ENCODE data around the gene OVCA2. TPM values are rescaled to one million over a fixed set of nuclear protein-coding genes. Genes with fewer than 3 reads are reported as not detected.
"Not testable (repeated sequence)": the region's sequence is repeated elsewhere in the genome, so short reads cannot be mapped to it uniquely, and the experiment has no call there.

OVCA2 gene
- total RNA-seq, 1 donor from 2014 or later: 24.8 TPM

DNA sequence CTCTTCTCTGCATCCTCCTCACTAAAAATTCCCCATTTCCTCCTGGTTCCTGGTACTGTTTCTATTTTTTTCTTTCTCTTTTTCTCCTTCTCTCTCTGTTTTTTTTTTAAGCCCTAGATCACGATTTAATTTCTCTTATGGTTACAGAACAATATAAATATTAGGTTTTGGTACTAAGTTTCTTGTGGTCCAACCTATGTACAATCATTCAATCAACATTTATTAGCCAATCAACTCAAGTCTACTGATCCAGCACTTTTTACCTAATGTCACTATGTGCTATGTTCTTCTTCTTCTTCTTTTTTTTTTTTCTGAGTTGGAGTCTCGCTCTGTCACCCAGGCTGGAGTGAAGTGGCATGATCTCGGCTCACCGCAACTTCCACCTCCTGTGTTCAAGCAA lies 29.3 kb upstream of the OVCA2 start:
- H3K36me3 Mint-ChIP-seq: no peaks in the 10 kb centered on the region
- TF ChIP-seq, protein P1, sequence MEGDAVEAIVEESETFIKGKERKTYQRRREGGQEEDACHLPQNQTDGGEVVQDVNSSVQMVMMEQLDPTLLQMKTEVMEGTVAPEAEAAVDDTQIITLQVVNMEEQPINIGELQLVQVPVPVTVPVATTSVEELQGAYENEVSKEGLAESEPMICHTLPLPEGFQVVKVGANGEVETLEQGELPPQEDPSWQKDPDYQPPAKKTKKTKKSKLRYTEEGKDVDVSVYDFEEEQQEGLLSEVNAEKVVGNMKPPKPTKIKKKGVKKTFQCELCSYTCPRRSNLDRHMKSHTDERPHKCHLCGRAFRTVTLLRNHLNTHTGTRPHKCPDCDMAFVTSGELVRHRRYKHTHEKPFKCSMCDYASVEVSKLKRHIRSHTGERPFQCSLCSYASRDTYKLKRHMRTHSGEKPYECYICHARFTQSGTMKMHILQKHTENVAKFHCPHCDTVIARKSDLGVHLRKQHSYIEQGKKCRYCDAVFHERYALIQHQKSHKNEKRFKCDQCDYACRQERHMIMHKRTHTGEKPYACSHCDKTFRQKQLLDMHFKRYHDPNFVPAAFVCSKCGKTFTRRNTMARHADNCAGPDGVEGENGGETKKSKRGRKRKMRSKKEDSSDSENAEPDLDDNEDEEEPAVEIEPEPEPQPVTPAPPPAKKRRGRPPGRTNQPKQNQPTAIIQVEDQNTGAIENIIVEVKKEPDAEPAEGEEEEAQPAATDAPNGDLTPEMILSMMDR (IDR thresholded peaks at IDR 0.05; ENCODE audit: unreplicated experiment): no peak
- no peak for DNase-seq (ENCODE audit: low spot score in 2 of 2, unreplicated experiment in 2 of 2)
- H3K9me3 Mint-ChIP-seq: peaks cover 4% of the 10 kb centered on the region
- peaks cover 23% of the 10 kb centered on the region for H3K27me3 Mint-ChIP-seq (ENCODE audit: low read depth)
- peaks cover 12% of the 10 kb centered on the region for H3K4me1 Mint-ChIP-seq
- no peak overlapping the region for H3K4me3 Mint-ChIP-seq
- no peak overlapping the region for H3K27ac Mint-ChIP-seq

DNA sequence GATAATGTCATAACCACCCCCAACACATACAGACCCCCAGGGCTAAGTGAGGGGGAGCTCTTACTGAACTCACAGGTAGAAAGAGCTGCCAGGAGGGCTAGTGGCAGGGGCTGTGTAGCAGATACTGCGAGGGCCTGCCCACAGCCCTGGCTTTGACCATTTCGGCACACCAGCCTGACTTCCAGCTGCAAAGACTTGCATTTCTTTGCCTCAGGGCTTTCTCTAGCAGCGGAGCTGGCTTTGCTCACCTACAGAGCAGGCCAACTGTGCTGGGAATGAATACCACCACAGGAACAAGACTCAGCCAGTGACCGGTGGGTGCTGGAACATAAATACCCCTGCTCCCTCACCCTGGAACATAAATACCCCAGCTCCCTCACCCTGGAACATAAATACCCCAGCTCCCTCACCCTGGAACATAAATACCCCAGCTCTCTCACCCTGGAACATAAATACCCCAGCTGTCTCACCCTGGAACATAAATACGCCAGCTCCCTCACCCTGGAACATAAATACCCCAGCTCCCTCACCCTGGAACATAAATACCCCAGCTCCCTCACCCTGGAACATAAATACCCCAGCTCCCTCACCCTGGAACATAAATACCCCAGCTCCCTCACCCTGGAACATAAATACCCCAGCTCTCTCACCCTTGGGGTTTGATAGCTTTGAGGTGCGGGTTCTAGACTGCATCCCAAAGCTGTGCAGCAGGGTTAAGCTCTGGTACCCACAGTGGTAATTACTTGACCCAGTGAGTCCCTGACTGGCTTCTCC lies 28.4 kb upstream of the OVCA2 start:
- H3K9me3 Mint-ChIP-seq; H3K4me3 Mint-ChIP-seq; H3K36me3 Mint-ChIP-seq; DNase-seq (ENCODE audit: low spot score in 2 of 2, unreplicated experiment in 2 of 2); H3K27ac Mint-ChIP-seq: not testable (repeated sequence)
- Mint-ChIP-seq H3K27me3 (ENCODE audit: low read depth) (peaks cover 32% of the 10 kb centered on the region), H3K4me1 (peaks cover 12% of the 10 kb centered on the region)

DNA sequence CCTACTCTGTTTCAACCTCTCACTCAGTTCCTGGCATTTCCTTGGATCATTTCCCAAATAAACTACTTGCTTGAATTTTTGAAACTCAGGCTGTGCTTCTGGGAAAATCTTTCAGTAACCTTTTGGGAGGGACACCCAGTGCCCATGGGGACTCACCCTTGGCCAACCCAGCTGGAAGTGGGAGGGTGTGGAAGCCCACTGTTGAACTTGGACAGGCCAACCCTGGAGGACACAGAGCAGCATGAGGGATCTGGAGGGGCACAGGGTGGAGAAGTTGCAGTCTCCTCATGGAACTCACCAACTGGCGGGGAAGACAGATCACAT lies 27.9 kb upstream of the OVCA2 start:
- H3K36me3 Mint-ChIP-seq: no peaks in the 10 kb centered on the region
- peaks cover 38% of the 10 kb centered on the region for H3K27me3 Mint-ChIP-seq (ENCODE audit: low read depth)
- peaks cover 4% of the 10 kb centered on the region for H3K9me3 Mint-ChIP-seq
- no peak overlapping the region for H3K4me3 Mint-ChIP-seq
- H3K27ac Mint-ChIP-seq: no peak overlapping the region
- TF ChIP-seq, protein P1 (IDR thresholded peaks at IDR 0.05; ENCODE audit: unreplicated experiment): no peak
- DNase-seq (ENCODE audit: low spot score in 2 of 2, unreplicated experiment in 2 of 2): no peak
- peaks cover 12% of the 10 kb centered on the region for H3K4me1 Mint-ChIP-seq

DNA sequence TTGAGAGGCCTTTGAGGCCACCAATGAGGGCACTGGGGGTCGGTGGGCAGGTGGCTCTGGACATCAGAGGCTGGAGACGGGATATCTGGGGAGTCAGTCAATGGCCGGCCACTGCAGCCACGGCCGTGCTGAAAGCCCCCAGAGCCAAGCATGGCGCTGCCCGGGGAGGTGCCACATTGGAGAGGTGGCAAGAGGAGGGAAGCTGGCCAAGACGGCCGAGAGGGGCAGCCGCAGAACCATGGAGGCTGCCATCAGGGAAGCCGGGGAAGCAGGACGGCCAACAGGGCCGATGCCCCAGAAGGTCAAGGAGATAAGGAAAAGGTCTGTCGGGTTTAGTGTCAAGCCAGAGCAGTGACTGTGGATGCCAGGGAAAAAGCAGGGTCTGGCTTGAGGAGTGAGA lies 26.5 kb upstream of the OVCA2 start:
- peaks cover 51% of the 10 kb centered on the region for H3K27me3 Mint-ChIP-seq (ENCODE audit: low read depth)
- no peak overlapping the region for H3K4me3 Mint-ChIP-seq
- peaks cover 12% of the 10 kb centered on the region for H3K4me1 Mint-ChIP-seq
- DNase-seq (ENCODE audit: low spot score in 2 of 2, unreplicated experiment in 2 of 2): no peak
- H3K36me3 Mint-ChIP-seq: no peaks in the 10 kb centered on the region
- TF ChIP-seq, protein P1 (IDR thresholded peaks at IDR 0.05; ENCODE audit: unreplicated experiment): no peak
- peaks cover 4% of the 10 kb centered on the region for H3K9me3 Mint-ChIP-seq
- no peak overlapping the region for H3K27ac Mint-ChIP-seq

DNA sequence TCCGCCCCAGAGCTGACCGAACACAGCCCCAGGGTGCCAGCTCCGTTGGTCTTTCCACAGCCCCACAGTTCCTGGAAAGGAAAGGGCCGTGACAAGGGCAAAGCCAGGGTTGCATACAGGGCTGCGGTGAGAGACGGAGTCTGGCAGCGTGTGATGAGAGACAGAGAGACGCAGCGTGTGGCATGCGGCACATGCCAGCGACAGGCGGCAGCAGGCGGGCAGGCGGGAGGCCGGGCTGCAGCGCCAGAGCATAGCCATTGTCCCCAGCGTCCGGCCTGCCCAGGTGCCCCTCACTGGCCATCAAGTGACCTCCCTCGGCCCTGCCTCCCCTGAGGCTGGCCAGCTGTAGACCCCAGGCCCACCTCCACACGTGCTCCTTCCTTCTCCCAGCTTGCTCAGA lies 25.3 kb upstream of the OVCA2 start:
- Mint-ChIP-seq H3K27me3 (ENCODE audit: low read depth) (peaks cover 62% of the 10 kb centered on the region), H3K9me3 (peaks cover 4% of the 10 kb centered on the region), H3K4me3 (no peak overlapping the region), H3K36me3 (no peaks in the 10 kb centered on the region), H3K4me1 (peaks cover 8% of the 10 kb centered on the region), H3K27ac (no peak overlapping the region)
- DNase-seq (ENCODE audit: low spot score in 2 of 2, unreplicated experiment in 2 of 2): no peak
- TF ChIP-seq, protein P1 (IDR thresholded peaks at IDR 0.05; ENCODE audit: unreplicated experiment): no peak

DNA sequence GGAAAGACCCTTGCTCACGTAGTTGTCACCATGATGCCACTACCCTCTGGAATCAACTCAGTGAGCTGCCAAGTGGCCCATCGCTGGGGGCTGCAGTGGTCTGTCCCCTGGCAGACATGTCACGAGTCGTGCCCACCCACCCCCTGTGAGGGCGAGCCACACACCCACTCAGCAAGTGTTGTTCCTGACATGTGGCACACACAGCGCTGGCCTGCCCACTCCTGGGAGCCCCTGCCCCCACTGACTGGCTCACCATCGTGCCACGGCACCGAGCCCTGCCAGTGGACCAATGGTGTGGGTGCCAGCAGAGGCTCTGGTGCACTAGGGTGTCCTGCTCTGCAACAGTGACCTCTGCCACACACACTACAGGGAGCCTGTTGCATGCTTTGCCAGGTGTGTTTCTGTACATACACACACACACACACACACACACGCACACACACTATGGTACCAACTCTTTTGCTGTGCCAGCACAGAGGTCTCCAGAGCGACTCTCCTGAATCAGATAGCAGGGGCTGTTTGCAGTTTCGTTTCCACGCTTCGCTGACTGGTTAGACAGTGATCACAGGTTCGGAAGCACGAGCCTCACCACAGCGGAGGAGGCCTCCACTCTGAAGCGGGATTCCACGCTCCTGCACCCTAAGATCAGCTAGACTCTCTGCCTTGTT lies 24.4 kb upstream of the OVCA2 start:
- TF ChIP-seq, protein P1 (IDR thresholded peaks at IDR 0.05; ENCODE audit: unreplicated experiment): no peak
- Mint-ChIP-seq H3K27ac (no peak overlapping the region), H3K4me3 (no peak overlapping the region), H3K27me3 (ENCODE audit: low read depth) (peaks cover 67% of the 10 kb centered on the region), H3K9me3 (peaks cover 2% of the 10 kb centered on the region), H3K4me1 (peaks cover 1% of the 10 kb centered on the region), H3K36me3 (no peaks in the 10 kb centered on the region)
- no peak for DNase-seq (ENCODE audit: low spot score in 2 of 2, unreplicated experiment in 2 of 2)
